Measurements from ENCODE around the gene TRAPPC2L. TPM values are rescaled to one million over a fixed set of nuclear protein-coding genes. Genes with fewer than 3 reads are reported as not detected.

TRAPPC2L gene
- total RNA-seq, 2 experiments from 2014 or later, result 27.6 to 44.9 TPM

DNA sequence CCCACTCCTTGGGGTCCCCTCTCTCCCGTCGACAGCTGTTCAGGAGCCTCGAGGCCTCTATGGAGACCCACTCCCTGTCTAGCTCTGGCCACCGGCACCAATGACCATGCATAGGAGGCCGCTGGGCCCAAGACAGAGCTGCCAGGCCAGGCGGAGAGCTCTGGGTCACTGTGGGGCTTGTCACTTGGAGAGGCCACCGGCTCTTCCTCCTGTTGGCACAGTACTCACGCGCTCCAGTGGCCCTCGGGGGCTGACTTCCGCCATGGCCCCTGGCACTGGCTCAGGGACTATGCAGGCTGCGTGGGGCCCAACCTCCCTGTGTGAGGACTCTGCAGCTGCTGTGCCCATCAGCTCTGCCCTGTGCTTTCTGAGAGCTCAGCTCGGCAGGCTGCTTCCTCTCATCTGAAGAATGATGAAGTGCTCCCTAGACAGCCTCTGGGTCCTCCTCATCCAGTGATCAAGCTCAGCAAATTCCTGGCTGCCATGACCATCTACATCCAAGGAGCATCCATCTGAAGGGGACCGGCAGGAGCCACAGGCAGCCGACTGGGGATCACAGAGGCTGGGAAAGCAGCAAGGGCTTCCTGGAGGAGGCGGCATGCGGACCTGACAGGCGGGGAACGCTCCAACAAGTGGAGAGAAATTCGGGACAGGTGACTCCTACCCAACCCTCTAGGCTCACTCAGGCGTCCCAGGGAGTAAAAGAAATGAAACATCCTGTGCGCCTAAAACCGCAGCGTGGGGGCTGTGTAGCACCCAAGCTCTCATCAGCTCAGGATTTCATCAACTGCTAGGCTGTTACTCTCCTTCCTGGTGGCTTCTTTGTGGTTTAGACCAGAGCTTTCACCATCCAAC lies 17.0 kb upstream of the TRAPPC2L start:
- POLR2A ChIA-PET, result no interaction called here
- no TSS peak for BruUV-seq (replicated peaks)

DNA sequence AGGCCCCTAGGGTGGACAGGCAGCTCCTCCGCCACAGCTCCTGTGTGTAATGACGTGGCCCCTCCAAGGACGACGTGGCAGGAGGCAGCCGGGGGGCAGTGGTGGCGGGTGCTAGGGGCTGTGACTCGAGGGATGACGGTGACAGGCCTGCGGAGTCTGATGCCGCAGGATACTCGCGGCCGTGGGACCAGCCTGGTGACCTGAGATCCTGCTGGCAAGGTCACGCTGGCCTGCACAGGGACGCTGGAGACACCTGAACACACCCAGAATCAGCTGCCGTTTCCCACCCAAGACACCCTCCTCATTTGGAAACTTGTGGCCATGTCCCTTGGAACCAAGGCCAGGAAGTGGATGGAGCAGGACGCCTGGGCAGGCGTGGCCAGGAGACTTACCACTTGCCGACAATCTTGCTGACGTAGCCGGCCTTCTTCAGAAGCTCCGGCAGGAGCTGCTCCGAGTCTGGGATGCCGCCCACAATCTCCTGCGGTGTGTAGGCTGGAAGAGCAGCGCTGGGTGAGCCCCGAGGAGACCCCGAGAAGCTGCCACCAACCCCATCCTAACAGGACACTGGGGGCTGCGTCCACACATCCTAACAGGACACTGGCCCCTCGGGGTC lies 16.2 kb upstream of the TRAPPC2L start:
- TF ChIP-seq EZH2phosphoT487 (IDR thresholded peaks at IDR 0.05; ENCODE audit: borderline replicate concordance, low read depth, low read length) (no peak), CTCF (conservative IDR thresholded peaks at IDR 0.05; ENCODE audit: low read length) (no peak)
- POLR2A ChIA-PET, result no interaction called here
- DNase-seq (ENCODE audit: low spot score), result no peak
- no peaks in the 10 kb centered on the region for H4K20me1 ChIP-seq (ENCODE audit: insufficient read depth, low read length)
- no peak overlapping the region for H3K4me3 ChIP-seq (ENCODE audit: low read depth, low read length, poor library complexity, severe bottlenecking)
- no peaks in the 10 kb centered on the region for H3K79me2 ChIP-seq (ENCODE audit: insufficient read depth, low read depth, low read length)
- CTCF ChIA-PET (ENCODE audit: unreplicated experiment), result no interaction called here
- no peaks in the 10 kb centered on the region for H3K36me3 ChIP-seq (ENCODE audit: insufficient read depth, low read length)
- H3K4me2 ChIP-seq (ENCODE audit: low read length), result no peak overlapping the region
- H2AFZ ChIP-seq (ENCODE audit: low read length), result no peak overlapping the region
- no peaks in the 10 kb centered on the region for H3K4me1 ChIP-seq (ENCODE audit: insufficient read depth, low read length, poor library complexity, severe bottlenecking)
- intact Hi-C loops (cut with micrococcal nuclease; ENCODE audit: unreplicated experiment), result no loop called here
- no peaks in the 10 kb centered on the region for H3K9me2 ChIP-seq (ENCODE audit: insufficient read depth, low read length)
- no peaks in the 10 kb centered on the region for H3K9me3 ChIP-seq (ENCODE audit: low read length)
- no TSS peak for BruUV-seq (replicated peaks)
- H3K27ac ChIP-seq (ENCODE audit: low read depth, low read length, poor library complexity, severe bottlenecking), result no peak overlapping the region

More for the DNA sequence above, 17.0 kb upstream of the TRAPPC2L start:
- CTCF ChIA-PET (ENCODE audit: unreplicated experiment), result no interaction called here
- H3K9me2 ChIP-seq (ENCODE audit: insufficient read depth, low read length), result no peaks in the 10 kb centered on the region
- no peak for TF ChIP-seq EZH2phosphoT487 (IDR thresholded peaks at IDR 0.05; ENCODE audit: borderline replicate concordance, low read depth, low read length)
- no peak for TF ChIP-seq CTCF (conservative IDR thresholded peaks at IDR 0.05; ENCODE audit: low read length)
- no peak for DNase-seq (ENCODE audit: low spot score)
- no peaks in the 10 kb centered on the region for H4K20me1 ChIP-seq (ENCODE audit: insufficient read depth, low read length)
- no peak overlapping the region for H3K27ac ChIP-seq (ENCODE audit: low read depth, low read length, poor library complexity, severe bottlenecking)
- H3K36me3 ChIP-seq (ENCODE audit: insufficient read depth, low read length), result no peaks in the 10 kb centered on the region
- no peak overlapping the region for H3K4me2 ChIP-seq (ENCODE audit: low read length)
- no peaks in the 10 kb centered on the region for H3K4me1 ChIP-seq (ENCODE audit: insufficient read depth, low read length, poor library complexity, severe bottlenecking)
- no peak overlapping the region for H2AFZ ChIP-seq (ENCODE audit: low read length)
- no peak overlapping the region for H3K4me3 ChIP-seq (ENCODE audit: low read depth, low read length, poor library complexity, severe bottlenecking)
- H3K9me3 ChIP-seq (ENCODE audit: low read length), result no peaks in the 10 kb centered on the region
- no peaks in the 10 kb centered on the region for H3K79me2 ChIP-seq (ENCODE audit: insufficient read depth, low read depth, low read length)
- intact Hi-C loops (cut with micrococcal nuclease; ENCODE audit: unreplicated experiment), result no loop called here
